ENCODE results near the gene VDAC2.
"Not testable (repeated sequence)": the region's sequence is repeated elsewhere in the genome, so short reads cannot be mapped to it uniquely, and the experiment has no call there.

Gene VDAC2

GRCh38 chr10:75210282-75211006 is at the start of gene VDAC2:
Gene VDAC2 (plus strand): TSS chr10:75210796. CDS start chr10:75211159, 363 bp downstream.
- DNase-seq (ENCODE audit: low spot score) = peak; percentile 55

GRCh38 chr10:75165684-75166622 is 44.6 kb upstream of the VDAC2 start:
- DNase-seq (ENCODE audit: low spot score) = no peak

- DNase-seq (ENCODE audit: low spot score) = no peak
Measured at GRCh38 chr10:75166623-75166972, 44.0 kb upstream of the VDAC2 start.

- DNase-seq (ENCODE audit: low spot score) = no peak
Measured at GRCh38 chr10:75168275-75168674, 42.3 kb upstream of the VDAC2 start.

- no peak for DNase-seq (ENCODE audit: low spot score)
Measured at GRCh38 chr10:75170215-75170614, 40.4 kb upstream of the VDAC2 start.

GRCh38 chr10:75175046-75175445 is 35.5 kb upstream of the VDAC2 start:
- no peak for DNase-seq (ENCODE audit: low spot score)

GRCh38 chr10:75176046-75176445 is 34.5 kb upstream of the VDAC2 start:
- no peak for DNase-seq (ENCODE audit: low spot score)

GRCh38 chr10:75176736-75177135 is 33.9 kb upstream of the VDAC2 start:
- no peak for DNase-seq (ENCODE audit: low spot score)

- DNase-seq (ENCODE audit: low spot score) = no peak
Measured at GRCh38 chr10:75179657-75180177, 30.9 kb upstream of the VDAC2 start.

GRCh38 chr10:75180592-75180991 is 30.0 kb upstream of the VDAC2 start:
- no peak for DNase-seq (ENCODE audit: low spot score)

GRCh38 chr10:75181073-75181472 is 29.5 kb upstream of the VDAC2 start:
- no peak for DNase-seq (ENCODE audit: low spot score)

GRCh38 chr10:75186310-75186709 is 24.3 kb upstream of the VDAC2 start:
- DNase-seq (ENCODE audit: low spot score) = no peak

GRCh38 chr10:75187961-75188426 is 22.6 kb upstream of the VDAC2 start:
- no peak for DNase-seq (ENCODE audit: low spot score)

GRCh38 chr10:75188522-75188921 is 22.1 kb upstream of the VDAC2 start:
- DNase-seq (ENCODE audit: low spot score) = not testable (repeated sequence)

- no peak for DNase-seq (ENCODE audit: low spot score)
Measured at GRCh38 chr10:75189266-75190096, 21.1 kb upstream of the VDAC2 start.

- DNase-seq (ENCODE audit: low spot score) = no peak
Measured at GRCh38 chr10:75191821-75192568, 18.6 kb upstream of the VDAC2 start.

GRCh38 chr10:75194625-75195024 is 16.0 kb upstream of the VDAC2 start:
- not testable (repeated sequence) for DNase-seq (ENCODE audit: low spot score)

- no peak for DNase-seq (ENCODE audit: low spot score)
Measured at GRCh38 chr10:75195035-75195763, 15.4 kb upstream of the VDAC2 start.

GRCh38 chr10:75197066-75197465 is 13.5 kb upstream of the VDAC2 start:
- DNase-seq (ENCODE audit: low spot score) = no peak

- DNase-seq (ENCODE audit: low spot score) = no peak
Measured at GRCh38 chr10:75197906-75198305, 12.7 kb upstream of the VDAC2 start.

Measured in HuH-7.5 (cell line).